ENCODE measurements around the gene CPB2. TPM values are rescaled to one million over a fixed set of nuclear protein-coding genes. Genes with fewer than 3 reads are reported as not detected.
A peak's percentile ranks its signal among the peaks of the same experiment; 100 is the strongest.

Gene CPB2
- total RNA-seq, 1 experiment from 2014 or later = 0.15 TPM

GRCh38 chr13:46119883-46120614 is 15.2 kb upstream of the CPB2 start:
- H3K9ac ChIP-seq (ENCODE audit: low read length) = no peak overlapping the region
- peaks cover 6% of the 10 kb centered on the region; the same call in 1 of the 2 replicates for H3K27me3 ChIP-seq (ENCODE audit: insufficient read depth, low read length)
- no TSS peak for BruUV-seq (replicated peaks)
- H3K79me2 ChIP-seq (ENCODE audit: insufficient read depth, low read length) = no peaks in the 10 kb centered on the region
- H3K4me3 ChIP-seq (replicated peaks in 1 of 2; ENCODE audit: low read depth in 1 of 2, low read length in 2 of 2) = no peak overlapping the region
- TF ChIP-seq TCF7L2 (IDR thresholded peaks at IDR 0.05; ENCODE audit: borderline replicate concordance, extremely low read depth, insufficient read depth, insufficient read length) (no peak), MAX (IDR thresholded peaks at IDR 0.05) (no peak), JUND (IDR thresholded peaks at IDR 0.05) (0 out of 2 replicates have a peak, but pooled peaks have one; percentile 32), CEBPB (IDR thresholded peaks at IDR 0.05; ENCODE audit: low read depth) (no peak), RAD21 (IDR thresholded peaks at IDR 0.05; ENCODE audit: low read depth) (no peak), YY1 (IDR thresholded peaks at IDR 0.05; ENCODE audit: extremely low read depth, insufficient replicate concordance, low read depth, low read length) (no peak), CTCF (IDR thresholded peaks at IDR 0.05 in 2 of 3, conservative IDR thresholded peaks at IDR 0.05 in 1 of 3; ENCODE audit: borderline replicate concordance in 1 of 3, insufficient read depth in 1 of 3, low read depth in 2 of 3, low read length in 2 of 3) (no peak), POLR2A (IDR thresholded peaks at IDR 0.05; ENCODE audit: borderline replicate concordance, extremely low read depth, insufficient read depth, insufficient read length) (no peak), ZNF274 (IDR thresholded peaks at IDR 0.05; ENCODE audit: low read depth, low read length) (no peak), ELF1 (IDR thresholded peaks at IDR 0.05; ENCODE audit: borderline replicate concordance, low read depth) (no peak), SIN3A (IDR thresholded peaks at IDR 0.05; ENCODE audit: low read depth) (no peak), POLR2AphosphoS5 (IDR thresholded peaks at IDR 0.05; ENCODE audit: low read depth, low read length) (no peak), ZFX (IDR thresholded peaks at IDR 0.05) (no peak), ATF3 (IDR thresholded peaks at IDR 0.05) (no peak), FOSL1 (IDR thresholded peaks at IDR 0.05; ENCODE audit: low read depth) (peak; percentile 45), ZBTB33 (IDR thresholded peaks at IDR 0.05; ENCODE audit: extremely low read depth, insufficient replicate concordance, low read length) (no peak), SRF (IDR thresholded peaks at IDR 0.05; ENCODE audit: low read depth) (no peak)
- intact Hi-C loops (cut with micrococcal nuclease) = loop anchor here (10.0 kb wide), 1 partner anchor 195 kb away; no protein-coding TSS in a partner anchor
- H3K4me1 ChIP-seq (ENCODE audit: control insufficient read depth in 1 of 2, insufficient read depth in 2 of 2, low read length in 2 of 2) = peaks cover 11 to 15% of the 10 kb centered on the region in 2 experiments
- ChIA-PET CTCF (interaction anchor here (1.2 to 1.3 kb wide), 2 partner anchors 40 to 312 kb away, joined by 3 read pairs; no protein-coding TSS in a partner anchor), POLR2A (interaction anchor here (0.6 kb wide), 1 partner anchor 7 kb away, joined by 3 read pairs; no protein-coding TSS in a partner anchor), RAD21 (ENCODE audit: low non-redundant PET in 1 of 2, low total read pairs in 2 of 2, uncharacterized antibody in 2 of 2, unreplicated experiment in 2 of 2) (no interaction called here)
- no peaks in the 10 kb centered on the region for H3K9me3 ChIP-seq (ENCODE audit: control insufficient read depth in 1 of 2, insufficient read depth in 1 of 2, low read depth in 1 of 2, low read length in 2 of 2)
- no peaks in the 10 kb centered on the region for H3K9me2 ChIP-seq (ENCODE audit: insufficient read depth)
- DNase-seq (ENCODE audit: low read depth, low spot score) (peak; percentile 39), ATAC-seq (peak; percentile 84)
- peak overlapping the region; percentile 24; the same call in 1 of the 2 replicates for H3K4me2 ChIP-seq (ENCODE audit: low read length)
- no peaks in the 10 kb centered on the region for H3K36me3 ChIP-seq (ENCODE audit: control insufficient read depth in 1 of 2, insufficient read depth in 2 of 2, low read length in 2 of 2)
- H2AFZ ChIP-seq (ENCODE audit: low read depth, low read length, poor library complexity, severe bottlenecking) = no peak overlapping the region
- H4K20me1 ChIP-seq (ENCODE audit: insufficient read depth) = no peaks in the 10 kb centered on the region
- H3K27ac ChIP-seq (ENCODE audit: low read depth, low read length) = no peak overlapping the region

All from HCT116 (cell line).